Activated T-cell treated with anti-CD3 and anti-CD28 coated beads, Interleukin-2, amount 50 U/mL, for 4 hours (primary cell): ENCODE results near the gene IGHMBP2. TPM values are rescaled to one million over a fixed set of nuclear protein-coding genes. Genes with fewer than 3 reads are reported as not detected.
"Not testable (repeated sequence)": the region's sequence is repeated elsewhere in the genome, so short reads cannot be mapped to it uniquely, and the experiment has no call there.

Experiments
- ATAC-seq, 2 donors: fragments of 200-7000 bp; cut with Tn5 transposase; one replicate each; pipeline ENCODE4 v1.10.0; 2021
- DNase-seq: peaks from one replicate; pipeline ENCODE4 v3.0.0-alpha.2; 2020
- H3K27me3 Mint-ChIP-seq: one replicate; pipeline ENCODE4 v1.8.0; 2021; ENCODE audit warnings: low read depth, mixed read lengths
- H3K36me3 Mint-ChIP-seq: one replicate; pipeline ENCODE4 v1.8.0; 2022; ENCODE audit warnings: mixed read lengths; ENCODE audit not compliant: insufficient read depth
- H3K4me1 Mint-ChIP-seq: one replicate; pipeline ENCODE4 v1.8.0; 2021; ENCODE audit warnings: low read depth, mixed read lengths
- H3K4me3 Mint-ChIP-seq: one replicate; pipeline ENCODE4 v1.8.0; 2021; ENCODE audit warnings: mild to moderate bottlenecking, moderate library complexity, mixed read lengths
- H3K9me3 Mint-ChIP-seq: one replicate; pipeline ENCODE4 v1.8.0; 2021; ENCODE audit warnings: mixed read lengths
- total RNA-seq, 3 donors: library from RNA; stranded (reverse); gene quantifications; one replicate each; pipeline ENCODE4 v1.2.1, GENCODE V29; 2021

The IGHMBP2 gene
- total RNA-seq, 3 donors from 2014 or later, result 26.6 to 34.0 (median 29.6) TPM

DNA sequence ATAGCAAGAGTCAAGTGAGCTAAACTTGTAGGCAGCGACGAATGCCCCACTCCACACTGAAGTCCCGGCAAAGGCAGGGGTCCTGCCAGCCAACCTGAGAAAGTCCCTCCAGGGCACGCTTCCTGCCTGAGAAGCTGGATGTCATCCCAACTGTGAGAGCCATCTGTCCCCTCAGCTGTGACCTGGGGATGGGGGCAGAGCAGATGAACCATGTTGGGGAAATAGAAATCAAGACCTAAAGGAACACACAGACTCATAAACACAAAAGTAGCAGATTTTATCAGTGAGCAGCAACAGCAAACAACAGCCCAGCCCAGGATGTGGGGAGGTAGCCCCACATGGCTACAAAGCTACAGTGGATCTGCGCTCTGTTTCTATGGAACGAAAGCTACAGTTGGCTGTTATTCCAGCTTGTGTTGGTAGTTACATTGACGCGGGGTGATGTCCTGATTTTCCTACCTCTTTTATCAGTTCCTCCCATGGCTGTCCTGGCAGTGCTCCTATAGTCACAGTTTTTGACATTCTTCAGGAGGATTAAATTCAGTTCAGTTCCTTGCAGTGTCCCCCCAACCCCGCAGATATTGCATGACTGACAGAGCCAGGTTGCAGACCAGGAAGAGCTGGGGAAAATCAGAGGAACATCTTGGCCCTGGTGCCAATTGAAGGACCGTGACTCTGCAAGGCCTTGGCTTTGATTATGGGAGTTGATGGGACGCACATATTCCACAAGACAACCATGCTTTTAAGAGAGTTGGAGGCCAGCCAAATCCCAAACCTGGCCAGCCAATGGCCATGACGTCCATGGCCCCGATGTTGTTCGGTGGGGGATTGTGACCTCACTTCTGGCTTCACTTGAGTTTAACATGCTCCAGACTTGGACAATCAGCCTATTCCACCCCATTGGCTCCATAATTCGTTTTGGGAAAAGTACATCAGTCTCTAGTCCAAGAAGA lies 62.5 kb downstream of the IGHMBP2 start:
- no peak for DNase-seq
- ATAC-seq, result no peak

DNA sequence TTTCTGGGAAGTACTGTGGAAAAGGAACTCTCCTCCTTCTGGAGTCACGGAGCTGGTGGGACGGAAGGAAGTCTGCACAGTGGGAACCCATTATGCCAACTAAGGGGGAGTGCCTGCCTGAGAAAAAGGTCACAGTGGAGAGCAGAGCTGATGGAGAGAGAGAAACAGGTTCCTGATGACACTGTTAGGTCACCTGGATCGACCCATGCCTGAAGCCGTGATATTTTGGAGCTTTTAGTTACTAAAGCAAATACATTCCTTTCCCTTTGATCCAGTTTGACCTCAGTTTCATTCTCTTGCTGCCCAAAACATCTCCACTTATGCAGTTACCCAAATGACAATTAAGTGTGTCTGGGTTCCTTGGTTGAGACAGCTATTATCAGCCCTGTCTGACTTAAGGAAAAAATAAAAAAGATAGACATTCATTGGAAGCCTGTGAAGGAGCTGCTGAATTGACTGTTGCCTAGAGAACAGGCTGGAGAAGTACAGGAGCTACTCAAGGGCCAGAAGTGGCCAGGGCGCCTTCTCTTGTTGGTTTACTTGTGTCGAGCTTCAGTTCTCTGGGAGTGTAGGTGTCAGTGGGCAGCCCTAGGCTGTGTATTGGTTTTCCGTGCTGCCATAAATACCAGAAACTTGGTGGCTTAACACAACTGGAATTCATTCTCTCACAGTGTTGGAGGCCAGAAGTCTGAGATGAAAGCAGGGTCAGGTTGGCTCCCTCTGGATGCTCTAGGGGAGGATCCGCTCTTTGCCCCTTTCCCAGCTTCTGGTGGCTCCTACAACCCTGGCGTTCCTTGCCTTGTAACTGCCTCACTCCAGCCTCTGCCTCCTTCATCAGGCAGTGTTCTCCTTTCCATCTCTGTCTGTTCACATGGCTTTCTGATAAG lies 63.4 kb downstream of the IGHMBP2 start:
- H3K27me3 Mint-ChIP-seq, result peaks cover 12% of the 10 kb centered on the region
- H3K36me3 Mint-ChIP-seq, result no peaks in the 10 kb centered on the region
- peaks cover 32% of the 10 kb centered on the region for H3K4me1 Mint-ChIP-seq
- H3K9me3 Mint-ChIP-seq, result no peaks in the 10 kb centered on the region
- H3K4me3 Mint-ChIP-seq, result no peak overlapping the region
- ATAC-seq, result no peak
- DNase-seq, result no peak

More for the DNA sequence above, 62.5 kb downstream of the IGHMBP2 start:
- no peak overlapping the region for H3K4me3 Mint-ChIP-seq
- peaks cover 9% of the 10 kb centered on the region for H3K27me3 Mint-ChIP-seq
- H3K9me3 Mint-ChIP-seq, result no peaks in the 10 kb centered on the region
- no peaks in the 10 kb centered on the region for H3K36me3 Mint-ChIP-seq
- H3K4me1 Mint-ChIP-seq, result peaks cover 32% of the 10 kb centered on the region

DNA sequence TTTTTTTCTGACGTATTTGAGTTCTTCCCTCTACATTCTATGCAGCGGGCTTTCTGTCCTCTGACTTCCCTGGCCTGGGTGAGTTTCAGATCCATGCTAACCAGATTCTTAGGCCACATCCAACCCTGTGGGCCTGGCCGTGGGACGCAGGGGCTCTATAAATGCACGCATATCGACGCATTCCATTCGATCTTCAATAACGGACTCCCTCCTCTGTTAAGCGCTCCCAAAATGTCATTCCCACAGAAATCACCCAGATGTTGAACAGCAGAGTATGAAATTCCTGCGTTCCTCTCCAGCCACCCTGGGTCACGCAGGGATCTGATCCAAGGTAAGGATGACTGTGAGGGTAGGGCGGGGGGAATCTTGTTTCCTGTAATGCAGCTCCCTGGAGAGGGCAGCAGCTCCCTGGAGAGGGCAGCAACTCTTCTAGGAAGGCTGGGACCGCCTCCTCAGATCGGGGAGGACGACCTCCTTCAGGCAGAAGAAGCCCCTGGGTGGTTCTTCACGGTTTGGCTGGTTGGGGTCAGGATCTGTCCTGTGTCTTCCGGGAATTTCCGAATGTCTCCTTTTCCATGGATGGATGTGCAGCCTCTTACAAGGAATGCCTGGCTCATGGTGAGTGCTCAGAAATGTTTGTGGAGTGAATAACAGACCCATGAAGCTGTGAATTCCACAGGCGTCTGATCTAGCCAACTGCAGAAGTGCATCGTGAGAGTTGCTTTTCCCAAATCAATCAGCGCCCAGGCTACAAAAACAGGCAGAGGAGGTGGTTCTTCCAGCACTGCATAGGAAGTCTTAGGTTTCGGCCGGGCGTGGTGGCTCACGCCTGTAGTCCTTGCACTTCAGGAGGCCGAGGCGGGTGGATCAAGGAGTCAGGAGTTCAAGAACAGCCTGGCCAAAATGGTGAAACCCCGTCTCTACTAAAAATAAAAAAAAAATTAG lies 64.9 kb downstream of the IGHMBP2 start:
- ATAC-seq, result no peak
- Mint-ChIP-seq H3K36me3 (no peaks in the 10 kb centered on the region), H3K4me3 (no peak overlapping the region), H3K9me3 (no peaks in the 10 kb centered on the region), H3K4me1 (peaks cover 24% of the 10 kb centered on the region), H3K27me3 (peaks cover 12% of the 10 kb centered on the region)
- no peak for DNase-seq

DNA sequence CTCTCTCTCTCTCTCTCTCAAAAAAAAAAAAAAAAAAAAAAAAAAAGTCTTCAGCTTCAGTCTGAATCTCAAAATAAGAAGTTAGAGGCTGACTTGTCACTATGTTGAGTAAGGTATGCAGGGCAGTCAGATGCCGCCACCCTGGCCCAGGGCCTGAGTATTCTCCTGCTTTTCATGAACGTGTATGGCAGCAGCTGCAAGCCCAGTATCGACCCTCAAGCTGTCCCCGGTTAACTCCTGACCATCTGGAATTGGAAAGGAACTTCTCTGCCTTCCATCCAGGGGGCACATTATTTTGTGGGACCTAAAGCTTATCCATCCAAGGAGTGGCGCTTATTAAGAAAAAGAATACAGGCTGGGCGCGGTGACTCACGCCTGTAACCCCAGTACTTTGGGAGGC lies 65.7 kb downstream of the IGHMBP2 start:
- Mint-ChIP-seq H3K27me3 (peaks cover 12% of the 10 kb centered on the region), H3K36me3 (no peaks in the 10 kb centered on the region), H3K4me1 (peaks cover 18% of the 10 kb centered on the region), H3K4me3 (no peak overlapping the region), H3K9me3 (no peaks in the 10 kb centered on the region)
- DNase-seq (no peak), ATAC-seq (no peak)

DNA sequence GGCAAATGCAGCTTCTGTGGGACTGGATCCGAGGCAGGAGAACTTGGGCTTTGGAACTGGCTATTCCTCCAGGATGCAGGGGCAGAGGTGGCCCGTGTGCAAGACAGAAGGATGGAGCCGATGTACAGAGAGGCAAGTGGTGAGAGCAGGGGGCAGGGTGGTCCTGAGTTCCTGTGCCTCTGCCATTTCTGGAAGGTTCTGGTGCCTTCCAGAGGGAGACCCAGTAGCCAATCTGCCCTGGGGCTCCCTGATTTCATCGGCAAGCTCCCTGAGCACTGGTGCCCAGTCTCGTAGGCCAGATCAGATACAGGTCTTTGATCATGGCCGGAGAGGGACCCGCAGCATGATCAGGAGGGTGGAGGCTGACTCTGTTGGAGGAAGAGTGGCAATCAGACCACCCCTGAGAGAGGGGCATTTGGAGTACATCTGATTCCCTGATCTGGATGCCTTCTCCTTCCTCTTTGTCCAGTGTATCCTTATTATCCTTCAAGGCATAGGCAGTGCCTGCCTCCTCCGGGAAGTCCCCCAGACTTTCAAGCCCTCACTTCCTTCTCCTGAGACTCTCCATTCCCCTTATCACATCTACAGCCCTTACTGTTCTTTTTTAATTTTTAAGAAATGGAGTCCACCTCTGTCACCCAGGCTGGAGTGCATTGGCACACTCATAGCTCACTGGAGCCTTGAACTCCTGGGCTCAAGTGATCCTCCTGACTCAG lies 67.4 kb downstream of the IGHMBP2 start:
- Mint-ChIP-seq H3K36me3 (no peaks in the 10 kb centered on the region), H3K9me3 (no peaks in the 10 kb centered on the region), H3K27me3 (peaks cover 12% of the 10 kb centered on the region), H3K4me3 (no peak overlapping the region), H3K4me1 (peaks cover 6% of the 10 kb centered on the region)
- ATAC-seq (no peak), DNase-seq (no peak)

DNA sequence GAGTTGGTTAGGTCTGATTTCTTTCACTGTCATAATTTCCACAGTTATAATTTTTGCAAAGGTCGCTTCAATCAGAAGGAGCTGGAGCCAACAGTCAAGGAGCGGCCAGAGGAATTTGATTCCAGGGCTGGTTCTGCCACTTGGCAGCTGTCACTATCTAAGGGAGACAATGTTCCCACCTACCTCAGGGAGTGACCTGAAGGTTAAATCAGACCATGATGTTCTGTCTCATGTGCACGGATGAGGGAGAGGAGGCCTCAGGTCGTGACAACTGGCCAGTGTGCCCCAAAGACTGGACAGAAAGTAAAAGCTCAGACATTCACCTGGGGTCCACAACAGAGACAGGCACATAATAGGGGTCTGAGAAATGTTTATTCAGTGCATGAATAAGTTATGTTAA lies 69.5 kb downstream of the IGHMBP2 start:
- ATAC-seq (no peak), DNase-seq (no peak)
- Mint-ChIP-seq H3K4me1 (no peaks in the 10 kb centered on the region), H3K27me3 (peaks cover 8% of the 10 kb centered on the region), H3K36me3 (no peaks in the 10 kb centered on the region), H3K4me3 (no peak overlapping the region), H3K9me3 (no peaks in the 10 kb centered on the region)

DNA sequence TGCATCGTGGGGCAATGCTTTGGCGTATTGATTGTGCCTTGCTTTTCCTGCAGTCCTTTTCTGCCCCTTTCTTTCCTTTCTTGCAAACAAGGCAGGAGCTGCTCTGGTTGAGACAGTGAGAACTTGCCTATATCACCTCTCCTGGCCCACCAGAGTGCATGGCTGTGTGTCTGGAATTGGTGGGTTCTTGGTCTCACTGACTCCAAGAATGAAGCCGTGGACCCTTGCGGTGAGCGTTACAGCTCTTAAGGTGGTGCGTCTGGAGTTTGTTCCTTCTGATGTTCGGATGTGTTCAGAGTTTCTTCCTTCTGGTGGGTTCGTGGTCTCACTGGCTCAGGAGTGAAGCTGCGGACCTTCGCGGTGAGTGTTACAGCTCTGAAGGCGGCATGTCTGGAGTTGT lies 70.0 kb downstream of the IGHMBP2 start:
- H3K36me3 Mint-ChIP-seq, ATAC-seq, H3K4me3 Mint-ChIP-seq, H3K4me1 Mint-ChIP-seq, DNase-seq, H3K9me3 Mint-ChIP-seq, H3K27me3 Mint-ChIP-seq: not testable (repeated sequence)

DNA sequence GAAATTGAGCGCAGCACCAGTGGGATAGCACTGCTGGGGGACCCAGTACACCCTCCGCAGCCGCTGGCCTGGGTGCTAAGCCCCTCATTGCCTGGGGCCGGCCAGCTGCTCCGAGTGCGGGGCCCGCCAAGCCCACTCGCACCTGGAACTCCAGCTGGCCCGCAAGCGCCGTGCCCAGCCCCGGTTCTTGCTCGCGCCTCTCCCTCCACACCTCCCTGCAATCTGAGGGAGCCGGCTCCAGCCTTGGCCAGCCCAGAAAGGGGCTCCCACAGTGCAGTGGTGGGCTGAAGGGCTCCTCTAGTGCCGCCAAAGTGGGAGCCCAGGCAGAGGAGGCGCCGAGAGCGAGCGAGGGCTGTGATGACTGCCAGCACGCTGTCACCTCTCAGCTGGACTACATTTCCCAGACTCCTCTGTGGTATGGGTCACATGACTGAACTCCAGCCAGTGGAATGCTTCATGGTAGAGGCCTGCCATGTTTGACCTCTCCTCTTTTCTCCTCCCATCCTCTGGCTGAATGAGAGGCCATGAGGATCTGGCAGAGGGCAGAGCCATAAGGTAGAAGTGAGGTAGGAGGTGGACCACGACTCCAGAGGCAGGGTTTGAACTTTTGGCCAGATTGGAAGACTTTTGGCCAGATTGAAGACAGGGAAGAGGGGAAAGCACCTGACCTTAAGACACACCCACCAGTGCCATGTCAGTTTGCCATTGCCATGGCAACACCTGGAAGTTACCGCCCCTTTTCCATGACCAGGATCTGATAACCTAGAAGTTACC lies 70.9 kb downstream of the IGHMBP2 start:
- no peak overlapping the region for H3K4me3 Mint-ChIP-seq
- no peak for DNase-seq
- peaks cover 8% of the 10 kb centered on the region for H3K27me3 Mint-ChIP-seq
- no peaks in the 10 kb centered on the region for H3K36me3 Mint-ChIP-seq
- no peaks in the 10 kb centered on the region for H3K9me3 Mint-ChIP-seq
- ATAC-seq, result peak; percentile 71 to 79
- H3K4me1 Mint-ChIP-seq, result no peaks in the 10 kb centered on the region

DNA sequence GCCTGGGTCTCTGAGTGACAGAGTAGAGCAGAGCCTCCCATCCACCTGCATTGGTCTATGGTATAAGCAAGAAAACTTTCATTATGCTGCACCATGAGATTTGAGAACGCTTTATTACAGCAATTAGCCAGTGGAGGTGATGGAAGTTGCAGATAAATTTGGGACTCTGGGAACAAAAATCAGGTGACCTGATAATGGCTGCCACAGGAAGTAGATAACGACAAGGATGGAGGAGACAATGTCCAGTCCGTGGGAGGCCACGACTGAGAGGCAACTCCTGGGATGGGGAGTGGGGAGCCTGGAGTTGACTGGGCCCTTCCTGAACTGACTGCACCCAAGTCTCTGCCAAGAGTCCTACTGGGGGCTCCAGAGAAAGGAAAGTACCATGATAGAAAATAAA lies 72.4 kb downstream of the IGHMBP2 start:
- Mint-ChIP-seq H3K27me3 (peaks cover 8% of the 10 kb centered on the region), H3K36me3 (no peaks in the 10 kb centered on the region), H3K4me1 (no peaks in the 10 kb centered on the region), H3K9me3 (no peaks in the 10 kb centered on the region), H3K4me3 (no peak overlapping the region)
- DNase-seq (no peak), ATAC-seq (no peak)

DNA sequence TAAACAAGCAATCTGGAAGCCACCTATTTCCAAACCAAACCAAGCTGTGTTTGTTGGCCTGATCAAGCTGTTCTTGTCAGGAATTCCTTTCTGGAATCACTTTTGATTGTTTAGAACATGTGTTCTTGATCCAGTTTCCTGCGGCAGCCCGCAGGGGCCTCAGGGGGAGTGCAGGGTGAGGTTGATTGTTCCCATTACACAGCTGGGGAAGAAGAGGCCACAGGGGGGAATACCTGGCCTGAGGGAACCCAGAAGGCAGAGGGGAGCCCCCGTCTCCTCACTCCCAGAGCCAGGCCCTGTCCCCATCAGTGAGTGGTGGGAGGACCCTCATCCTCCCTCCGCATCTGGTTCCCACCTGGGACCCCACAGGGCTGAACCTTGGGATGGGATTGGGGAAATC lies 72.9 kb downstream of the IGHMBP2 start:
- no peak overlapping the region for H3K4me3 Mint-ChIP-seq
- no peaks in the 10 kb centered on the region for H3K9me3 Mint-ChIP-seq
- no peaks in the 10 kb centered on the region for H3K36me3 Mint-ChIP-seq
- no peak for DNase-seq
- ATAC-seq, result no peak
- peaks cover 8% of the 10 kb centered on the region for H3K27me3 Mint-ChIP-seq
- no peaks in the 10 kb centered on the region for H3K4me1 Mint-ChIP-seq

DNA sequence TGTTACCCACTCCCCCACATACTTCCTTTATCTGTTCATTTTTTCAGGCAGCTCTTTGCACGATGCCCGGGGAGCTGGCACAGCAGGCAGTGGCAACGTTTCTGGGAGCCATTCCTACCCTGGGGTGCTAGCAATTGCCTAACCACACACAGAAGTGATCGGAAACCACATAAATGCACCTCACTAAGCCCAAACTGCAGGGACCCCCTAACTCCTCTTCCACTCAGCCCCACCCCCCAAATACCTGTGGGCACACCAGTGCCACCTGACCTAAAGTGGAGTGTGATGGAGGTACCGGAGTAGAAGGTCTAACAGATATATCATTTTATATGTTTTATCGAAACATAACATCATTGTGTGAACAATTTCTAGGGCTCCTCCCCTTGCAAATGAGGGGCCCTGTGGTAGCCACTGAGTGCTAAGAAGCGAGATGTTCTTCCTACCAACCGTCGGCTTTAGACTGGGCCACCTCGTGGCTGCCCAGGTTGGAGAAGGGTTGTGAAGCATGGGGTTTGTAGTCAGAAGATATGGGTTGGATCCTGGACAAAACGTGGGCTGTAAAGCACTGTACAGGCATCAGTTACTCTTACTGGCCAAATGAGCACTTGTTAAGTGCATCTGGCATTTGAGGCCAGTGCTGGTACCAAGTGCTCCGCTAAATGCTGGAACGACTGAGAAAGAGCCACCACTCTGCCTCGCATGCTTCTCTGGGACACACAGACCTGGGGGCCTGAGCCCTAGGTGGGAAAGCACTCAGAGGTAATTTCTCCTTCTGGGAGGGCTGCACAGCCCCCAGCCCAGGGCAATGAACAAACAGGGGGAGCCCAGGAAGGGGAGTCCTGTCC lies 74.3 kb downstream of the IGHMBP2 start:
- no peak overlapping the region for H3K4me3 Mint-ChIP-seq
- peaks cover 7% of the 10 kb centered on the region for H3K27me3 Mint-ChIP-seq
- DNase-seq, result no peak
- no peaks in the 10 kb centered on the region for H3K36me3 Mint-ChIP-seq
- H3K4me1 Mint-ChIP-seq, result no peaks in the 10 kb centered on the region
- no peak for ATAC-seq
- peaks cover 8% of the 10 kb centered on the region for H3K9me3 Mint-ChIP-seq

DNA sequence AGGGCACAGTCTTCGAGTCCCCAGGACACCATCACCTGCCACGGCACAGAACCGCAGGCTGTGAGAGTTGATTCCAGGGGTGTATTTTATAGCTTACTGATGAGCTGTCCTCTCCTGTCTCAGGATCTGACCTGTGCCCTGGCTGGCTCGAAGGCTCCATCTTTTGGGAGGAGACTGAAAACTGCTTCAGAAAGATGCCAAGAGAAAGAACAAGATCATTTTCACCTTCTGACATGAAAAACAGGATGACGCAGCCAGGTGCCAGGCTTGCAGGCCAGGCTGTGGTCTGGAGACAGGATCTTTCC lies 74.9 kb downstream of the IGHMBP2 start:
- no peaks in the 10 kb centered on the region for H3K4me1 Mint-ChIP-seq
- no peak for DNase-seq
- no peaks in the 10 kb centered on the region for H3K36me3 Mint-ChIP-seq

More for the DNA sequence above, 74.9 kb downstream of the IGHMBP2 start:
- H3K27me3 Mint-ChIP-seq, result peaks cover 7% of the 10 kb centered on the region
- ATAC-seq, result no peak
- no peak overlapping the region for H3K4me3 Mint-ChIP-seq
- peaks cover 8% of the 10 kb centered on the region for H3K9me3 Mint-ChIP-seq
